ENCODE measurements around the gene CHMP1A. TPM values are rescaled to one million over a fixed set of nuclear protein-coding genes. Genes with fewer than 3 reads are reported as not detected.
"Not testable (repeated sequence)": the region's sequence is repeated elsewhere in the genome, so short reads cannot be mapped to it uniquely, and the experiment has no call there.

Gene CHMP1A
- total RNA-seq, 2 experiments from 2014 or later, result 95.7 to 98.9 TPM

GRCh38 chr16:89690392-89690901 is 32.9 kb upstream of the CHMP1A start:
- Mint-ChIP-seq H3K4me3 (no peak overlapping the region), H3K27me3 (ENCODE audit: low read depth) (no peaks in the 10 kb centered on the region), H3K36me3 (ENCODE audit: low read depth) (peaks cover 40% of the 10 kb centered on the region), H3K4me1 (ENCODE audit: low read depth) (peaks cover 20% of the 10 kb centered on the region), H3K27ac (no peak overlapping the region), H3K9me3 (ENCODE audit: insufficient read depth) (no peaks in the 10 kb centered on the region)
- ChIA-PET CTCF (interaction anchor here (2.8 kb wide), 1 partner anchor 9 kb away, joined by 25 read pairs; no protein-coding TSS in a partner anchor), POLR2A (no interaction called here)
- no peak for ATAC-seq
- DNase-seq, result no peak

- H3K4me3 Mint-ChIP-seq; H3K9me3 Mint-ChIP-seq (ENCODE audit: insufficient read depth); ATAC-seq; POLR2A ChIA-PET; DNase-seq; H3K27ac Mint-ChIP-seq; H3K27me3 Mint-ChIP-seq (ENCODE audit: low read depth): not testable (repeated sequence)
- CTCF ChIA-PET, result interaction anchor here (2.8 kb wide), 1 partner anchor 9 kb away, joined by 25 read pairs; no protein-coding TSS in a partner anchor
- peaks cover 43% of the 10 kb centered on the region for H3K36me3 Mint-ChIP-seq (ENCODE audit: low read depth)
- H3K4me1 Mint-ChIP-seq (ENCODE audit: low read depth), result peaks cover 20% of the 10 kb centered on the region
These were observed 32.1 kb upstream of the CHMP1A start for GRCh38 chr16:89689621-89690020.

GRCh38 chr16:89689142-89689541 is 31.6 kb upstream of the CHMP1A start:
- H3K27me3 Mint-ChIP-seq (ENCODE audit: low read depth), result no peaks in the 10 kb centered on the region
- H3K4me3 Mint-ChIP-seq, result no peak overlapping the region
- no peak overlapping the region for H3K27ac Mint-ChIP-seq
- peaks cover 46% of the 10 kb centered on the region for H3K36me3 Mint-ChIP-seq (ENCODE audit: low read depth)
- POLR2A ChIA-PET, result no interaction called here
- ATAC-seq, result no peak
- CTCF ChIA-PET, result interaction anchor here (2.8 kb wide), 1 partner anchor 10 kb away, joined by 25 read pairs; no protein-coding TSS in a partner anchor
- H3K4me1 Mint-ChIP-seq (ENCODE audit: low read depth), result peaks cover 20% of the 10 kb centered on the region
- no peak for DNase-seq
- H3K9me3 Mint-ChIP-seq (ENCODE audit: insufficient read depth), result no peaks in the 10 kb centered on the region

- peak overlapping the region; percentile 91 for H3K4me3 Mint-ChIP-seq
- peaks cover 20% of the 10 kb centered on the region for H3K4me1 Mint-ChIP-seq (ENCODE audit: low read depth)
- ATAC-seq (no peak), DNase-seq (no peak)
- H3K27me3 Mint-ChIP-seq (ENCODE audit: low read depth), result no peaks in the 10 kb centered on the region
- CTCF ChIA-PET, result interaction anchor here (2.8 kb wide), 1 partner anchor 11 kb away, joined by 25 read pairs; no protein-coding TSS in a partner anchor
- peaks cover 44% of the 10 kb centered on the region for H3K36me3 Mint-ChIP-seq (ENCODE audit: low read depth)
- H3K9me3 Mint-ChIP-seq (ENCODE audit: insufficient read depth), result no peaks in the 10 kb centered on the region
- peak overlapping the region; percentile 11 for H3K27ac Mint-ChIP-seq
- POLR2A ChIA-PET, result no interaction called here
These were observed 30.9 kb upstream of the CHMP1A start for GRCh38 chr16:89688395-89688794.

DNA sequence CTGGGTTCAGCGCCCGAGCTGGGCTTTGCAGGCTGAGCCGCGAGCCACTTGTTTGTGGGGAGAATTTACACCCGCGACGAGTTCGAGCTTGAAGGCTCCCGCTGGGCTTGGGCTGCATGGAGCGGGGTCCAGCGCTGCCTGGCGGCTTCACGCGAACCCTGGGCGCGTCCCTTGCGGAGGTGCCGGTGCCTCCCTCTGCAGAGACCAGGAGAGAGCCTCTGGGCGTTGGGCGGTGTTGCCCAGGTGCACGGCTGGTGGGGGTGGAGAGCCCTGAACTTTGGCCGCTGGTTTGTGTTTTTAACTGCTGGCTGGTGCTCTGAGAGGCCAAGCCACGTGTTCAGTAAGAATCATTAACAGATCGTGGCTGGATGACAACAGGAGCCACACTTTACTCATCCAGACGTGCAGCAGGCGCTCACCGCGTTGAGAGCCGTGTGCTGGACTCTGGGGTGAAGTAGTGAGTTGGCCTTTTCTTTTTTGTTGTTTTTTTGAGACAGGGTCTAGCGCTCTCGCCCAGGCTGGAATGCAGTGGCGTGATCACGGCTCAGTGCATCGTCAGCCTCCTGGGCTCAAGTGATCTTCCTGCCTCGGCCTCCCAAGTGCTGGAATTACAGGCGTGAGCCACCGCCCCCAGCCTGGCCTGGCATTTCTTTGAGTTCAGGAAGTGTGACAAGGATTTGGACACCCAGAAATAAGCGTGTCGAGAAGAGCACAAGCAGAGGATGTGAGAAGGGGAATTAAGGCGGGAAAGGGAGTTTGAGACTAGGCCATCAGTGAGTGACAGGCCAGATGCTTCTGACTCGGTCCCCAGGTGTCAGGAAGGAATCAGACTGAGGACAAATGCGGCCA is 29.8 kb upstream of the CHMP1A start:
- CTCF ChIA-PET, result interaction anchor here (0.7 to 2.8 kb wide), 5 partner anchors 12 to 186 kb away, joined by 3 to 27 read pairs (median 4); partner anchors contain the start of genes CHMP1A, SPATA33 and TCF25
- Mint-ChIP-seq H3K9me3 (ENCODE audit: insufficient read depth) (no peaks in the 10 kb centered on the region), H3K27ac (peak overlapping the region; percentile 86), H3K4me1 (ENCODE audit: low read depth) (peaks cover 20% of the 10 kb centered on the region), H3K36me3 (ENCODE audit: low read depth) (peaks cover 46% of the 10 kb centered on the region), H3K4me3 (peak overlapping the region; percentile 91), H3K27me3 (ENCODE audit: low read depth) (no peaks in the 10 kb centered on the region)
- ATAC-seq (peak; percentile 43), DNase-seq (peak; percentile 42)
- POLR2A ChIA-PET, result interaction anchor here (0.5 to 1.4 kb wide), 6 partner anchors 8 to 1142 kb away, joined by 3 to 4 read pairs (median 3); partner anchors contain the start of gene CHMP1A

DNA sequence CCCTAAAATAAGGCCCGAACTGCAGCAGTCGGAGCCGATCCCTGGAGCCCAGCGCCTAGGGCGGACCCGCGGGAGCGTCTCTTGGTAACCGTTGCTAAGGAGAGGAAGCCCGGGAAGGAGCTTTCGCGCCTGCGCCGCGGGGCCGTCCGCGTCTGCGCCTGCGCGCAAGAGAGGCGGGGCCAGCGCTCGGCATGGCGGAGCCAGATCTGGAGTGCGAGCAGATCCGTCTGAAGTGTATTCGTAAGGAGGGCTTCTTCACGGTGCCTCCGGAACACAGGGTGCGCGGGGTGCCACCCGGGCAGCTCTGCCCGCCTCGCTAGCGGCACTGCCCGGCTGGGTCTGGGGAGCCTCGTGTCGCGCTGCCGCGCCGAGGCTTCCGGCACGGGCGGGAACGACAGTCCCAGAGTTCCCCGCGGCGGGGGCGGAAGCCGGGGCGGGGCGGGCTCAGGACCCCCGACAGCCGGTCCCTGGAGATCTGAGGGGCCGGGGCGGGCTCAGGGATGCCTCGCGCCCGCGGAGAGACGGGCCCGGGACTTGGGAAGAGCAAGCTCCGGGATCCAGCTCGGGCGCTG is 29.1 kb upstream of the CHMP1A start, which contains the start of gene CDK10:
TSS of gene CDK10 (plus strand) at position 170 of the 572 bp plus-strand sequence. CDS start at position 192, 22 bp downstream.
- DNase-seq (peak; percentile 91), ATAC-seq (peak; percentile 90)
- POLR2A ChIA-PET, result interaction anchor here (0.5 to 1.4 kb wide), 8 partner anchors 9 to 1142 kb away, joined by 3 to 4 read pairs (median 3); partner anchors contain the start of gene CHMP1A
- Mint-ChIP-seq H3K9me3 (ENCODE audit: insufficient read depth) (no peaks in the 10 kb centered on the region), H3K4me3 (peak within 1 kb of the TSS; percentile 91), H3K36me3 (ENCODE audit: low read depth) (peaks cover 45% of the 10 kb centered on the region), H3K27ac (peak within 1 kb of the TSS; percentile 93), H3K27me3 (ENCODE audit: low read depth) (no peaks in the 10 kb centered on the region), H3K4me1 (ENCODE audit: low read depth) (peaks cover 20% of the 10 kb centered on the region)
- CTCF ChIA-PET, result interaction anchor here (0.7 to 2.4 kb wide), 5 partner anchors 13 to 187 kb away, joined by 3 to 27 read pairs (median 3); partner anchors contain the start of genes CHMP1A, SPATA2L, SPATA33 and TCF25

- ATAC-seq, result no peak
- Mint-ChIP-seq H3K27me3 (ENCODE audit: low read depth) (no peaks in the 10 kb centered on the region), H3K4me1 (ENCODE audit: low read depth) (peaks cover 20% of the 10 kb centered on the region), H3K9me3 (ENCODE audit: insufficient read depth) (no peaks in the 10 kb centered on the region), H3K36me3 (ENCODE audit: low read depth) (peaks cover 45% of the 10 kb centered on the region), H3K4me3 (peak overlapping the region; percentile 91), H3K27ac (no peak overlapping the region)
- no peak for DNase-seq
- ChIA-PET POLR2A (interaction anchor here (0.6 to 1.0 kb wide), 4 partner anchors 27 to 202 kb away, joined by 3 to 4 read pairs (median 3); partner anchors contain the start of gene CHMP1A), CTCF (interaction anchor here (0.7 to 2.4 kb wide), 4 partner anchors 14 to 188 kb away, joined by 3 to 27 read pairs (median 4); partner anchors contain the start of genes CHMP1A, SPATA2L, SPATA33 and TCF25)
These were observed 28.4 kb upstream of the CHMP1A start for GRCh38 chr16:89685916-89686315.

DNA sequence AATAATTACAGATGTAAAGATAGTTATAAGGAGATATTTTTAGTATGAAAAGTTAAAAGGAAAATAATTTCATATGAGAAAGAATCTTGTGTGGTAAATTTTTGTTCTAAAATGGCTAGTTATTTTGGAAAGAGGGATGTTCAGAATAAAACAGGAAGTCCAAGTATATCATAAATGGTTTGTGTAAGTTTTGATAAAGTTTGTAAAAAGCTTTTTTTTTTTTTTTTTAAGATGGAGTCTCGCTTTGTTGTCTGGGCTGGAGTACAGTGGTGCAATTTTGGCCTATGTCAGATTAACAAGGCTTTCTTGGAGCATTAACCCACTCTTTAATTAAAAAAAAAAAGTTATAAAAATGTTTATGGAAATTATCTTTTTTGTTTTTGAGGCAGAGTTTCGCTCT is 20.8 kb upstream of the CHMP1A start:
- H3K27me3 Mint-ChIP-seq (ENCODE audit: low read depth), result no peaks in the 10 kb centered on the region
- POLR2A ChIA-PET, result no interaction called here

GRCh38 chr16:89672177-89672941 is 14.9 kb upstream of the CHMP1A start:
- ChIA-PET POLR2A (no interaction called here), CTCF (no interaction called here)
- no peak for ATAC-seq
- peaks cover 12% of the 10 kb centered on the region for H3K4me1 Mint-ChIP-seq (ENCODE audit: low read depth)
- H3K9me3 Mint-ChIP-seq (ENCODE audit: insufficient read depth), result no peaks in the 10 kb centered on the region
- no peak for DNase-seq
- H3K27me3 Mint-ChIP-seq (ENCODE audit: low read depth), result no peaks in the 10 kb centered on the region
- H3K4me3 Mint-ChIP-seq, result no peak overlapping the region
- no peak overlapping the region for H3K27ac Mint-ChIP-seq
- H3K36me3 Mint-ChIP-seq (ENCODE audit: low read depth), result peaks cover 4% of the 10 kb centered on the region

More for the DNA sequence above, 20.8 kb upstream of the CHMP1A start:
- CTCF ChIA-PET, result no interaction called here
- H3K36me3 Mint-ChIP-seq (ENCODE audit: low read depth), result peaks cover 14% of the 10 kb centered on the region
- ATAC-seq (no peak), DNase-seq (no peak)
- no peak overlapping the region for H3K4me3 Mint-ChIP-seq
- H3K4me1 Mint-ChIP-seq (ENCODE audit: low read depth), result no peaks in the 10 kb centered on the region
- peaks cover 3% of the 10 kb centered on the region for H3K9me3 Mint-ChIP-seq (ENCODE audit: insufficient read depth)
- no peak overlapping the region for H3K27ac Mint-ChIP-seq

DNA sequence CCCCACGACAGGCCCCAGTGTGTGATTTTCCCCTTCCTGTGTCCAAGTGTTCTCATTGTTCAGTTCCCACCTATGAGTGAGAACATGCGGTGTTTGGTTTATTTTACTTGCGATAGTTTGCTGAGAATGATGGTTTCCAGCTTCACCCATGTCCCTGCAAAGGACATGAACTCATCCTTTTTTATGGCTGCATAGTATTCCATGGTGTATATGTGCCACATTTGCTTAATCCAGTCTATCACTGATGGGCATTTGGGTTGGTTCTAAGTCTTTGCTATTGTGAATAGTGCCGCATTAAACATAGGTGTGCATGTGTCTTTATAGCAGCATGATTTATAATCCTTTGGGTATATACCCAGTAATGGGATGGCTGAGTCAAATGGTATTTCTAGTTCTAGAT is 14.1 kb upstream of the CHMP1A start:
- H3K9me3 Mint-ChIP-seq (ENCODE audit: insufficient read depth); ATAC-seq; H3K4me3 Mint-ChIP-seq; H3K27ac Mint-ChIP-seq; H3K36me3 Mint-ChIP-seq (ENCODE audit: low read depth); DNase-seq; H3K27me3 Mint-ChIP-seq (ENCODE audit: low read depth): not testable (repeated sequence)
- CTCF ChIA-PET, result interaction anchor here (0.7 kb wide), 1 partner anchor 692 kb away, joined by 4 read pairs; no protein-coding TSS in a partner anchor
- H3K4me1 Mint-ChIP-seq (ENCODE audit: low read depth), result peaks cover 12% of the 10 kb centered on the region
- POLR2A ChIA-PET, result interaction anchor here (0.6 to 1.9 kb wide), 2 partner anchors 13 to 34 kb away, joined by 3 to 7 read pairs; partner anchors contain the start of genes CHMP1A and SPATA33
